Measurements from ENCODE around the gene PHYH.
A peak's percentile ranks its signal among the peaks of the same experiment; 100 is the strongest.
"Not testable (repeated sequence)": the region's sequence is repeated elsewhere in the genome, so short reads cannot be mapped to it uniquely, and the experiment has no call there.

PHYH gene

DNA sequence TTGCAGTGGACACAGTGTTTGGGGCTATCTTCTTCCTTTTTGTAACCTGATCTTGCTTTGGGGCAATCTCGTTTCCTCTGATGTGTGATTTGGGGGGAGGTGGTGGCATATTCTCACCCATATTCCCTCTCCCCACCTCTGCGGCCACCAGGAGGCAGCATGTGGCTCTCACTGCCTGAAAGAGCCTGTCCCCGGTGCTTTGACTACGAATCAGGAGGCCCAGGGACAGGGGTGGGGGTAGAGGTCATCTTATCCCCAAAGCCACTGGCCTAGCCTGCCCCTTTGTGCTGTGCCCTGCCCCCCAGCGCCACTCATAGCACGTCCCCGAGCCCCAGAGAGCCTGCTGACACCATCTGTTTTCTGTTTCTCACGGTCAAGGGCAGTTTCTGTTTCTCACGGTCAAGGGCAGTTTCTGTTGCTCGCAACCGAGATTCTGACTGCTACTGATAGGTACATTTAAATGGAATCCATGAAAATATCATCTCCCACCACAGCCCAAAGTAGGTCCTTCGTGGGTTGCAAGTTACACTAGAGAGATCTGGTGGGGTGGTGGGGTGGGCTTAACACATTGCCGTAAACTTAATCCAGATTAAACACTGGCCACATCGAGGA is 28.2 kb downstream of the PHYH start:
- peak; percentile 60 for DNase-seq (ENCODE audit: low read depth, low spot score)

GRCh38 chr10:13270877-13271551 is 28.9 kb downstream of the PHYH start:
- DNase-seq (ENCODE audit: low read depth, low spot score), result no peak

DNA sequence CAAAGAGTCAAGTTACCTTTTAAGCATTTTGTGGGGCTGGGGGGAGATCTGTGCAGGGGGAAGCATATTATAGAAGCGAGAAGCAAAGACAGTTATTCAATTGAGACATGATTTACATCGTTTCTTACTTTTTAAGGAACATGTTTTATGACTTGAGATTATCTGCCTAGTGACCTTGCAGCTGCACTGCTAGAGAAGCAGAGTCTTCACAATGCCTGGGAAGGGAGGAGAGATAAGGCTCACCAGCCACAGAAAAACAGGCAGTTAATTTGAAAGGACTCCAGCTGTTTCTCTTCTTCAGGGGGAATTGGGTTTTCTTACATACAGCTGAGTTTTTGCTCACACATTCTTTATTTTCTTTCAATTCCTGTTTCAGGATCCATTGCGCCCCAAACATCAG is 31.0 kb downstream of the PHYH start:
- no peak for DNase-seq (ENCODE audit: low read depth, low spot score)

DNA sequence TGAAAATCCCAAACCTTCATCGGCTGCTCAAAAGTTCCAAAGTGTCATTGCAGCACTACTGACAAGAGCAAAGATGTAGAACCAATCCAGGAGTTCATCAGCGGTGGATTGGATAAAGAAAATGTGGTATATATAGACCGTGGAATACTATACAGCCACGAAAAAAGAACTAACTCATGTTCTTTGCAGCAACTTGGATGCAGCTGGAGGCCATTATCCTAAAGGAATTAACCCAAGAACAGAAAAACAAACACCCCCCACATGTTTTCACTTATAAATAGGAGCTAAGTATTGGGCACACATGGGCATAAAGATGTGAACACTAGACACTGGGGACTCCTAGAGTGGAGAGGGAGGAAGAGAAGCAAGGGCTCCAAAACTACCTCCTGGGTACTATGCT is 31.6 kb downstream of the PHYH start:
- no peak for DNase-seq (ENCODE audit: low read depth, low spot score)

GRCh38 chr10:13263591-13263990 is 36.3 kb downstream of the PHYH start:
- DNase-seq (ENCODE audit: low read depth, low spot score), result no peak

DNA sequence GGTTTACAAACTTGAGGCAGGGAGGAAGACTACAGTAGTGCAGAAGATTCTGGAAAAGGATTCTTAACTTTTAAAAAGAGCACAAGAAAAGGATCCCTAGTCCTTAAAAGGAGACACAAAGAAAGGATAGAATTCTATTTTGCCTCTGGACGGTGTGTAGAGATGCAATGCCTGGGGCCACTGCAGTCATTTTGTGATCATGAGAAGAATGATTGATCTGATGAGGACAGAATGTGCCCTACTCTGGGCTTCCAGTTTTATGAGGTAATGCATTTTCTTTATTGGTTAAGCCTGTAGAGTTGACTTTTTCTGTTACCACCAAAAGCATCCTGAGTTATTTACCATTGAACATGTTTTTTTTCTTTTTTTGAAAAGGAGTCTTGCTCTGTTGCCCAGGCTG is 37.4 kb downstream of the PHYH start:
- no peak for DNase-seq (ENCODE audit: low read depth, low spot score)

DNA sequence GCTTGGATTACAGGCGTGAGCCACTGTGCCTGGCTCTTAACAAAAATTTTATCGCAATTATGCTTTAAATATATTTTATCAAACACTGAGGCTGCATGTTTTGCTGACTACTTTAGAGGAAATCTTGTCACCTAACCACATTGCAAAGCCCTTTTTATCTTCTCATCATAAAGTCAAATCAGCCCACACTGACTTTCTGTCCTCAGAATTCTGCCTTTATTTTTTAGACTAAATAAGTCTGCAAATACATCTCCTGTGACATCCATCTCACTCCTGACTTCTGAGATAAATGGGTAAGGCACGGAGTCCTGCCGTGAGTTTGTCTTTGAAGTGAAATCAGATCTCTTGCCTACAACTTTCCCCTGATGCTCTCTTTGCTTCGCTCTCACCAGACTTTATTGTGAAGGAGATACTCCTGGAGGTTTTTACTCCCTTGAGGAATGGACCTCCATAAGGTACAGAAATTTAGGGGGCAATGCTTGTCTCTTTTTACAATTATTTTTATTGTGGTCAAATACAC is 42.2 kb downstream of the PHYH start:
- DNase-seq (ENCODE audit: low read depth, low spot score), result no peak

- no peak for DNase-seq (ENCODE audit: low read depth, low spot score)
Observed at GRCh38 chr10:13256627-13257026, 43.2 kb downstream of the PHYH start.

- DNase-seq (ENCODE audit: low read depth, low spot score), result no peak
Observed at GRCh38 chr10:13253726-13254125, 46.1 kb downstream of the PHYH start.

- no peak for DNase-seq (ENCODE audit: low read depth, low spot score)
Observed at GRCh38 chr10:13247784-13248183, 52.1 kb downstream of the PHYH start.

- no peak for DNase-seq (ENCODE audit: low read depth, low spot score)
Observed at GRCh38 chr10:13247246-13247645, 52.6 kb downstream of the PHYH start.

DNA sequence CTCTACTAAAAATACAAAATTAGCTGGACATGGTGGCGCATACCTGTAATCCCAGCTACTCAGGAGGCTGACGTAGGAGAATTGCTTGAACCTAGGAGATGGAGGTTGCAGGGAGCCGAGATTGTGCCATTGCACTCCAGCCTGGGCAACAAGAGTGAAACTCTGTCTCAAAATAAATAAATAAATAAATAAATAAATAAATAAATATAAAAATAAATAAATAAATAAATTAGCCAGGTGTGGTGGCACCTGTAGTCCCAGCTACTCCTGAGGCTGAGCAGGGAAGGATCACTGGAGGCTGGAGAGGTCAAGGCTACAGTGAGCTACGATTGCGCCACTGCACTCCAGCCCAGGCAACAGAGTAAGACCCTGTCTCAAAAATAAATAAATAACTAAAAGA is 57.6 kb downstream of the PHYH start:
- DNase-seq (ENCODE audit: low read depth, low spot score), result not testable (repeated sequence)

DNA sequence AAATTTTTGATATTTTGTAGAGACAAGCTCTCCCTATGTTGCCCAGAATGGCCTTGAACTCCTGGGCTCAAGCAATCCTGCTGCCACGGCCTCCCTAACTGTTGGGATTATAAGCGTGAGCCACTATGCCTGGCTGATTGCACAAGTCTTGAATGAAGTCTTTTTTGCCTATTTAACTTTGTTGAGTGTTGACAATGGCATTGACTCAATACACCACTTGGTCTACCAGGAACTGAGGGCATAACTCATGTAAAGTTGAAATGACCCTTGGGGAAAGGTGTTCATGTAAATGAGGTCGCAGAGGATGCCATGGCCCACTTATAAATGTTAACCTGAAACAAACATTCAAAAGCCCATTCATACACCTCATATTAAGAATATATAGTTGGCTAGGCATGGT is 58.3 kb downstream of the PHYH start:
- DNase-seq (ENCODE audit: low read depth, low spot score), result no peak

DNA sequence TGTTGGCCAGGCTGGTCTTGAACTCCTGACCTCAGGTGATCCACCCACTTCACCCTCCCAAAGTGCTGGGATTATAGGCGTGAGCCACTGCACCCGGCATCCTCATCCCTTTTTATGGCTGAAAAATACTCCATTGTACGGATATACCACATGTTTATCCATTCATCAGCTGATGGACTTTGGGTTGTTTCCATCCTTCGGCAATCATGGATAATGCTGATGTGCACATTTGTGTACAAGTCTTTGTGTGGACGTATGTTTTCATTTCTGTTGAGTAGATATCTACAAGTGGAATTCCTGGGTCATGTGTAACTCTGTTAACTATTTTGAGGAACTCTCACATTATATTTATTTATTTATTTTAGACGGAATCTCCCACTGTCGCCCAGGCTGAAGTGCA is 59.9 kb downstream of the PHYH start:
- DNase-seq (ENCODE audit: low read depth, low spot score), result no peak

DNA sequence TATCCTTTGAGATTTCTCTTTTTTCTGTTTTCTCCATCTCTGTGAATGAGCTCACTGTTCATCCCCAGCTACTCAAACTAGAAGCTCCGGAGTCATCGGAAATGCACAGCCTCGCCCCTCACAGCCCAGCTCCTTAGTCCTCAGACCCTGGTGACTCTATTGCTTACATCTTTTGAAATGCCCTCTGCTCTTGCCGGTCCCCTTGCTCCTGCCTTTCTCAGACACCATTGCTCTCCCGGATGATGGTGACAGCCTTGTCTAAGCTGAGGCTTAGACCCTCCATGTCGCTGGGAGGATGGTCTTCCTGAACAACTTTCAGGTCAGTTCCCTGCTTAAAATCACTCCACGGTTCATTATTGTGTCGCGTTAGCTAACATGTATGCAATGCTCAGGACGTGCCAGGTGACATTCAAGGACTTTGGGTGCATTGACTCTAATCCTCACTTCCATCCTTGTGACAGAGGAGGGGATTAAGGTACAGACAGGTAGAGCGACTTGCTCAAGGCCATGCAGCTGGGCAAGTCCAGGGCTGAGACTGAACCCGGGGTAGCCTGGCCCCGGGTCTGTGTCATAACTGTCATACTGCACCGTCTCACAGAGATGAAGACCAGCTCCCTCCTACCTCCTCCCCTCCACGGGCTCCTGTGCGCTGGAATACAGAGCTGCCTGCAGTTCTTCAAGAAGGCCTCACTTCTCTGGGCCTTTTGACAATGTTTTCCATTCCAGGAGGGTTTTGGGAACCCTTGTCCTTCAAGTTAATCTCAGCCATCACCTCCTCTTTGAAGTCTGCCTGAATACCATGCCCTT is 61.4 kb downstream of the PHYH start:
- DNase-seq (ENCODE audit: low read depth, low spot score), result no peak

- DNase-seq (ENCODE audit: low read depth, low spot score), result no peak
Observed at GRCh38 chr10:13236638-13237037, 63.2 kb downstream of the PHYH start.

- DNase-seq (ENCODE audit: low read depth, low spot score), result not testable (repeated sequence)
Observed at GRCh38 chr10:13234736-13235135, 65.1 kb downstream of the PHYH start.

DNA sequence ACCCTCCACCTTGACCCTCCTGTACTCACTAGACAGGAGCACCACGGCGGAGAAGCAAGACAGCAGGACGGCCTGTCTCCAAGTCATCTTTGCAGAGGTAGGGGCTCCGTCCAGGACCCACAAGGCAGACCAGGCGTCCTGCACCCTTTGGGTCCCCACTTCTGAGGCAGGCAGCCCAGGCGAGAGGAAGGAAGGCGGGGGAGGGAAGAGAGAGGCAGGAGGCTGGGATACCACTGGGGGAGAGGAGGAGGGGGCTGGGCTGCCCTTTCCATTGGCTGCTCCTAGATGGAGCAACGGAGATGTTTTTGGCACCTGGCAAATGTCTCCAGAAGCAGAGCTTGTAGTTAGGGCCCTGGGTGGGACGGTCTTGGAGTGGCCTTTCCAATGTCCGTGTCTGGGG is 65.7 kb downstream of the PHYH start, which contains the start of gene UCMA:
Gene UCMA (minus strand): TSS at position 203 of the 400 bp plus-strand sequence. CDS start 116 bp downstream, at position 87.
- no peak for DNase-seq (ENCODE audit: low read depth, low spot score)

- DNase-seq (ENCODE audit: low read depth, low spot score), result no peak
Observed at GRCh38 chr10:13233358-13233757, 66.5 kb downstream of the PHYH start.

DNA sequence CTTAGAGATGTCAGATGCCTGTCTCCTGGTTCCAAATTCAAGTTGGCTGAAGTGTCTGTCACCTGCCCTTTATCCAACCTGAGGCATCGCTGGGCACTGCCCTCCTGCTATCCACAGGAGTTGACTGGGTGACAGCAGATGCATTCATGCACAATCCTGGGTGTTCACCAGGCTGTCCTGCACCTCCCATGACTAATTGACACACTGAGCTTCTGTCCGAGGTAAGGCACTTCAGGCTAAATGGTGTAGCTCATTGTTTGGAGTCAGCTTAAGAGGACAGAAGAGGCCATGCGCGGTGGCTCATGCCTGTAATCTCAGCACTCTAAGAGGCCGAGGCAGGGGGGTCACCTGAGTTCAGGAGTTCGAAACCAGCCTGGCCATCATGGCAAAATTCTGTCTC is 68.1 kb downstream of the PHYH start:
- no peak for DNase-seq (ENCODE audit: low read depth, low spot score)

GRCh38 chr10:13231190-13231589 is 68.7 kb downstream of the PHYH start:
- no peak for DNase-seq (ENCODE audit: low read depth, low spot score)

Data from iPS DF 19.7 (cell line).